HUES64 (cell line): ENCODE results near the gene RIMKLA.

Experiments
- H3K27ac ChIP-seq: 2 replicates; pipeline ENCODE4 v1.7.0; 2013; ENCODE audit warnings: low read depth, low read length, inconsistent platforms
- H3K27me3 ChIP-seq: 2 replicates; pipeline ENCODE4 v1.6.1; 2013; ENCODE audit warnings: mild to moderate bottlenecking, low read length; ENCODE audit not compliant: insufficient read depth
- H3K36me3 ChIP-seq: 2 replicates; pipeline ENCODE4 v1.6.1; 2013; ENCODE audit warnings: mild to moderate bottlenecking, low read length; ENCODE audit not compliant: insufficient read depth
- H3K4me1 ChIP-seq: 2 replicates; pipeline ENCODE4 v1.6.1; 2013; ENCODE audit warnings: mild to moderate bottlenecking, low read length, moderate library complexity; ENCODE audit not compliant: insufficient read depth
- H3K4me3 ChIP-seq: 2 replicates; pipeline ENCODE4 v1.5.1; 2013; ENCODE audit warnings: mild to moderate bottlenecking, low read length, moderate library complexity
- H3K9ac ChIP-seq: 2 replicates; pipeline ENCODE4 v1.6.1; 2013; ENCODE audit warnings: mild to moderate bottlenecking, low read depth, low read length
- H3K9me3 ChIP-seq: 2 replicates; pipeline ENCODE4 v1.6.1; 2013; ENCODE audit warnings: low read depth, low read length; ENCODE audit not compliant: insufficient read depth
- WGBS: fragments of 150-250, 120-280 bp; methylation state at CpG from one replicate; pipeline ENCODE4 v1.1.7; 2013; ENCODE audit warnings: missing lambda C conversion rate; 5-methylcytosine and 5-hydroxymethylcytosine counted together

RIMKLA gene

DNA sequence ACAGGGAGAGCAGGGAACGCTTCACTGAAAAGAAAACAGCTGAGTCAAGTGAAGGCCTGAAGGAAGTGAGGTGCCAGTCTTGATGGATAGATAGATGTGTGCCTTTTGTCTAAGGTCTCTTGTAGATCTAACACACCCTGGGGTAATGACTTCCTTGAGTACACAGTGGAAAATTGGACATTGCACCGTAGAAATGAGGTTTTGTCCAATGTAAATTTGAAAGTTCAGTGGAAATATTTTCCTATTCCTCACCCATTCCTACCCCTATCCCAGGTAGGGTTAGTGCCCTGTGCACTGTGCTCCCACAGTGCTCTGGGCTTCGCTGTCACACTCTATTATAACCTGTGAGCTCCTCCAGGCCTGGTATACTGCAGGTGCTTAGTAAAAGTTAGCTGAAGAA is 50.9 kb downstream of the RIMKLA start:
- Histone ChIP-seq H3K4me3 (no peak overlapping the region), H3K4me1 (peaks cover 7% of the 10 kb centered on the region), H3K9ac (no peak overlapping the region), H3K9me3 (no peaks in the 10 kb centered on the region), H3K27ac (no peak overlapping the region), H3K36me3 (no peaks in the 10 kb centered on the region), H3K27me3 (no peaks in the 10 kb centered on the region)
- WGBS: 96% methylated on average over 2 of the region's 3 CpGs

DNA sequence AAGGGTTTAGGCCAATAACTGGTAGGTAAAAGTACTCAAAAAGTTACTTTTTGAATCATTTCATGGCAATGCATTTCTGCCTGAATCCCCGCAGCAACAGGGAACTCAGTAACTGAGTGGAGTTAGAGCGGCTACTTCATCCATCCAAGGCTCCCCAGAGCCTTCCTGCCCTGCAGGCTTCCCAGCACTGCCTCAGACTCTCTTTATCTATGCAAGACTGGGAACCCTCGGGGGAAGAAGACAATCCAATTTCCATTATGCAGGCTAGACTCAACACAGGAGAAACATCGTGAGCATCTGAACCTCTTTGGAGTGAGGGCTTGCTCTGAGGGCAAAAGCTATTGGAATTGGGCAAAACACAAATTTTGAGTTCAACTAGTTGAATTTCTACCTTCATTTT is 52.1 kb downstream of the RIMKLA start:
- no peak overlapping the region for H3K27ac ChIP-seq
- H3K27me3 ChIP-seq: no peaks in the 10 kb centered on the region
- WGBS: 77% methylated on average over 4 of the region's 4 CpGs
- peaks cover 7% of the 10 kb centered on the region for H3K4me1 ChIP-seq
- no peak overlapping the region for H3K4me3 ChIP-seq
- H3K9me3 ChIP-seq: no peaks in the 10 kb centered on the region
- no peak overlapping the region for H3K9ac ChIP-seq
- no peaks in the 10 kb centered on the region for H3K36me3 ChIP-seq

DNA sequence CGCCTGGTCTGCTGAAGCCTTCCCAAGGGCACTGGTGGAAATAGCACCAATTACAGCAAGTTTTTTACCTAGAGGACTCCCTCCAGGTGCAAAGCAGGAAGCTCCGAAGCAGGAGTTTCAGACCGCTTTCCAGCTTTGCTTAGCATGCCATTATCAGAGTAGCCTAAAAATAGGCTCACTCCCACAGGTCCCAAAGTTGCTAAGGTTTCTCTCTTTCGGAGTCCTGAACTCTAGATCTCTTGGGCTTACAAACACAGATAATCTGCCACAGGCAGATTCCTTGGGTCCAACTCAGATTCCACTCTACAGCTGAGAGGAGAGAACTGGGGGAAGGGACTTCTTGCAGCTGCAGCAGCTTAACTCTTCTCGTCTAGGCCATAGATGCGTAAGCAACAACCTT is 52.8 kb downstream of the RIMKLA start:
- no peaks in the 10 kb centered on the region for H3K27me3 ChIP-seq
- 92% methylated on average over 6 of the region's 6 CpGs for WGBS

DNA sequence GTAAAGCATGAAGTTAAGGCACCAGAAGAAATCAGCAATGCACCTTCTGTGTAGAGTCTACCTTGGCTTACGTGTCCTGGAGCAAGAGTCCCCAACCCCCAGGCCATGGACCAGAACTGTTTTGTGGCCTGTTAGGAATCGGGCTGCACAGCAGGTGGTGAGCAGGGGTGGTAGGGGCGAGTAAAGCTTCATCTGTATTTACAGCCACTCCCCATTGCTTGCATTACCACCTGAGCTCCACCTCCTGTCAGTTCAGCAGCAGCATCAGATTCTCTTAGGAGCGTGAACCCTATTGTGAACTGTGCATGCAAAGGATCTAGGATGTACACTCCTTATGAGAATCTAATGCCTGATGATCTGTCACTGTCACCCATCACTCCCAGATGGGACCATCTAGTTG is 53.7 kb downstream of the RIMKLA start:
- H3K9me3 ChIP-seq: no peaks in the 10 kb centered on the region
- no peak overlapping the region for H3K9ac ChIP-seq
- no peak overlapping the region for H3K4me3 ChIP-seq
- no peaks in the 10 kb centered on the region for H3K27me3 ChIP-seq
- H3K4me1 ChIP-seq: peaks cover 7% of the 10 kb centered on the region
- H3K36me3 ChIP-seq: no peaks in the 10 kb centered on the region
- WGBS: 88% methylated on average over 4 of the region's 4 CpGs
- H3K27ac ChIP-seq: no peak overlapping the region

More for the DNA sequence above, 52.8 kb downstream of the RIMKLA start:
- Histone ChIP-seq H3K27ac (no peak overlapping the region), H3K36me3 (no peaks in the 10 kb centered on the region), H3K9me3 (no peaks in the 10 kb centered on the region), H3K4me1 (peaks cover 7% of the 10 kb centered on the region), H3K4me3 (no peak overlapping the region), H3K9ac (no peak overlapping the region)

DNA sequence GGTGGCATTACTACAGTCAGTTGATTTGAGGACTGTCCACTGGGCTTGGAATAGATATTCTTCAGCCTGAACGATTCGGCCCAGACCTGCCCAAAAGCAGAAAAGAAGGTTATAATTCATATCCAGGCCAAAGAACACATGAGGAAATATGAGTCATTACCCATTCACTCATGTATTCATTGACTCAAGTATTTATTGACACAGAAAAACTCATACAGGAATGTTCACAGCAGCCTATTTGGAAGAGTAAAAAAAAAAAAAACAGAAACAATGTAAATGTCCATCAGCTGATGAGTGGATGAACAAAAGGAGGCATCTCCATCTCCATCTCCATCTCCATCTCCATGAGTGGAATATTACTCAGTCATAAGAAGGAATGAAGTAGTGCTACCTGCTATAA is 59.3 kb downstream of the RIMKLA start:
- WGBS: 95% methylated on average over 2 of the region's 2 CpGs
- no peaks in the 10 kb centered on the region for H3K27me3 ChIP-seq
- no peaks in the 10 kb centered on the region for H3K36me3 ChIP-seq
- no peak overlapping the region for H3K9ac ChIP-seq
- H3K27ac ChIP-seq: no peak overlapping the region
- H3K4me1 ChIP-seq: no peaks in the 10 kb centered on the region
- H3K4me3 ChIP-seq: no peak overlapping the region
- no peaks in the 10 kb centered on the region for H3K9me3 ChIP-seq

DNA sequence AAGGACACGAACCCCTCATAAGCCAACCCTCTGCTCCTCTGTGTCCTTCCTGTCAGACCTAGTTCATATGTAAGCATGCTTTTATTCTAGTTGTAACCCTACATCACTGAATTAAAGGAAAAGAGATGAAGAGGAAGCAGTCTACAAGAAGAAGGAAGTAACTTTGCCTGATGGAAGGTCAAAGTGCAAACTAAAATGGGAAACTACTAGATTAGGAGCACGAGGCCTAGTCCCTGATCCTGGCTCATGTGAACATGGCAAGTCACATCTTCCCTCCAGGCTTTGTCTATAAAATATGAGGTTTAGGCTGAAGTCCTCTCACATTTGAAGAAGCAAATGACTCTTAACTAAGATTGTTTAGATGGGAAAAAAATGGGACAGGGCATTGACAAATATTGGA is 62.1 kb downstream of the RIMKLA start:
- H3K27me3 ChIP-seq: no peaks in the 10 kb centered on the region
- no peak overlapping the region for H3K4me3 ChIP-seq
- 75% methylated on average over 2 of the region's 2 CpGs for WGBS
- no peak overlapping the region for H3K9ac ChIP-seq
- H3K36me3 ChIP-seq: no peaks in the 10 kb centered on the region
- H3K27ac ChIP-seq: no peak overlapping the region
- H3K9me3 ChIP-seq: no peaks in the 10 kb centered on the region
- no peaks in the 10 kb centered on the region for H3K4me1 ChIP-seq

DNA sequence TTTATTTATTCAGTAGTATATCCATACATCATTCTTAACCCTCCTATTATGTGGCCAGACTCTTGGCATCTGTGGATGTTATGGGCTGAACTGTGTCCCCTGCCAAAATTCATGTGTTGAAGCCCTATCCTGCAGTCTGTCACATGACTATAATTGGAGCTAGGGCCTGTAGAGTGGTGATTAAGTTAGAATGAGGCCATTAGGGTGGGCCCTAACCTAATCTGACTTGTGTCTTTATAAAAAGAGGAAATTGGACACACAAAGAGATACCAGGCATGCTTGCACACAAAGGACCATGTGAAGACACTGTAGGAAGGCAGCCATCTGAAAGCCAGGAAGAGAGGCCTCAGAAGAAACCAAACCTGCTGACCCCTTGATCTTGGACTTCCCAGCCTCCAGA is 68.7 kb downstream of the RIMKLA start:
- no peaks in the 10 kb centered on the region for H3K4me1 ChIP-seq
- no peak overlapping the region for H3K9ac ChIP-seq
- H3K36me3 ChIP-seq: no peaks in the 10 kb centered on the region
- H3K27me3 ChIP-seq: no peaks in the 10 kb centered on the region
- H3K9me3 ChIP-seq: no peaks in the 10 kb centered on the region
- H3K27ac ChIP-seq: no peak overlapping the region
- H3K4me3 ChIP-seq: no peak overlapping the region

DNA sequence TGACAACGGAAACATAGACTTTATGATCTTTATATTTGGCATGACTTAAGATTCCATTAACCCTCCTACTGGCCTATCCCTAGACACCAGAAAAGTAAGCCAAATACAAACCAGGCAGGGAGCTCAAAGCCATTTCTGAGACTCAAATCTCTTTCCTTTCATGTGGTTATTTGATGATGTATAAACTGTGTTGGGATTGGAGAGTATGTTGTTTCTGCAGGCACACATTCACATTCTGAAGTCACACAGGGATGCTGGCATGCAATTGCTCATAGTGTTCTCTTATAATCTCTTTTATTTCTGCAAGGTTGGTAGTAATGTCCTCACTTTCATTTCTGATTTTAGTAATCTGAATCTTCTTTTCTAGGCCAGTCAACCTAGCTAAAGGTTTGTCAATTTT is 69.5 kb downstream of the RIMKLA start:
- WGBS: 87% methylated on average over 1 of the region's 1 CpG
- Histone ChIP-seq H3K4me3 (no peak overlapping the region), H3K27me3 (no peaks in the 10 kb centered on the region), H3K9me3 (no peaks in the 10 kb centered on the region), H3K36me3 (no peaks in the 10 kb centered on the region), H3K9ac (no peak overlapping the region), H3K4me1 (no peaks in the 10 kb centered on the region), H3K27ac (no peak overlapping the region)

DNA sequence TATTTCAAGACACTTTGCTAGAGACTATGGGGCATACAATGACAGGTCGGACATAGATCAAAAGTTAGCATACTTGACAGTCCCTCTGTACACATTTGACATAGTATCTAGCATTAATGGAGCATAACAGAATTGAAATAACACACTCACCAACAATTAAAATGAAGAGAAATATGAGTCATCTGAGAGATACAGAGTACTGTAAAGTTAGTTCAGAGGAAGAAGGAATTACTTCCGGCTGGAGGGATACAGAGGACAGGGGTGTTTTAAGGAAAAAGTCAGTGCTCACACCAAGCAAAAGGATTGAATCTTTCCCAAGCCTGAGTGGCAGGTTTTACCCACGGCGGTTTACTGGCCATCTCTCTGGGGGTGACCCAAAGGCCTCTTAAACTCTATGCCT is 72.8 kb downstream of the RIMKLA start:
- Histone ChIP-seq H3K27me3 (no peaks in the 10 kb centered on the region), H3K4me3 (no peak overlapping the region), H3K9ac (no peak overlapping the region), H3K27ac (no peak overlapping the region), H3K4me1 (peaks cover 7% of the 10 kb centered on the region; the same call in 1 of the 2 replicates), H3K9me3 (no peaks in the 10 kb centered on the region), H3K36me3 (peaks cover 6% of the 10 kb centered on the region)
- 92% methylated on average over 4 of the region's 4 CpGs for WGBS

DNA sequence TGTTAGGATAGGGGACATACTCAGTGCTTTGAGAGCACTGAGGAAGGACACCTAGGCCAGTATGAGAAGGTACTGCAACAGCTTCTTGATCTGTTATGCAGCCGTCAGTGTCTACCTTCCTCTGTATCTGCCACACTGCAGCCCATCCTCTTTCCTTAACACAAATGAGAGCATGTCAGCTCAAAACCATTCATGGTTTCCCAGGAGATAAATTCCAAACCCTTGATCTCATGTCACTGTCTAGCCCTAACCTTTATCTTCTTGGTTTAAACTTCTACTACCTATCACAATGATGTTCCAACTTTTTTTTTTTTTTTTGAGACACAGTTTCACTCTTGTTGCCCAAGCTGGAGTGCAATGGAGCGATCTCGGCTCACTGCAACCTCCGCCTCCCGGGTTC is 73.8 kb downstream of the RIMKLA start:
- H3K27ac ChIP-seq: no peak overlapping the region
- WGBS: 93% methylated on average over 5 of the region's 5 CpGs
- H3K4me3 ChIP-seq: no peak overlapping the region
- peaks cover 16% of the 10 kb centered on the region for H3K36me3 ChIP-seq
- no peaks in the 10 kb centered on the region for H3K27me3 ChIP-seq
- no peaks in the 10 kb centered on the region for H3K9me3 ChIP-seq
- peaks cover 7% of the 10 kb centered on the region; the same call in 1 of the 2 replicates for H3K4me1 ChIP-seq
- H3K9ac ChIP-seq: no peak overlapping the region

DNA sequence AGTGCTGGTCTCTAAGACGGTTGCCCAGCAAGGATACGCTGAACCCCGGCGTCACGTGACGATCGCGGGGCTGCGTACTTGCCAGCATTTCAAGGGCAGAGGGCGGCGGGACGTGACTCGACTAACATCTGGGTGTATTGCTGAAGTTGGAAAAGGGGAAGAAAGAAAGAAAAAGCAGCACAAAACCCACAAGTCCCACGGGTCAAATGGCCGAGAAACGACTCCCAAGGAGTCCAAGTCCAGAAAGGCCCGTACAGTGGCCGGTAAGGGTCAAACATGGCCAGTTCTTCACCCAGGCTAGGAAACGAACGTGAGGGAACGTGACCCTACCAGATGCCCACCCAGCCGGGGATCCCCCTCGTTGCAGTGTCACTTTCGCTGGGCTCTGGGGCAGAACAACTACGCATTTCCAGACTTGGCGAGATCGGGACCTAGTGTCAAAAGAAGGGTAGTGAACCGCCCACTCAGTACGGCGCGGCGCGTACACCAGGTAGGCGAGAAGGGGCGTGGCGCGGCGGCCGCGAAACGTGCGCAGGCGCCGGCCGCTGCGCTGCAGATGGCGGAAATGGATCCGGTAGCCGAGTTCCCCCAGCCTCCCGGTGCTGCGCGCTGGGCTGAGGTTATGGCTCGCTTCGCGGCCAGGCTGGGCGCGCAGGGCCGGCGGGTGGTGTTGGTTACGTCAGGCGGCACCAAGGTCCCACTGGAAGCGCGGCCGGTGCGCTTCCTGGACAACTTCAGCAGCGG is 75.6 kb downstream of the RIMKLA start, which contains the start of the genes PPCS and ZMYND12:
PPCS (plus strand) TSS at position 534 of the 744 bp plus-strand sequence; CDS start at position 557, 23 bp downstream.
ZMYND12 (minus strand) TSS at position 13 of the 744 bp plus-strand sequence. CDS start 25 bp downstream, outside the sequence.
- Histone ChIP-seq H3K9me3 (no peaks in the 10 kb centered on the region), H3K4me3 (peak within 1 kb of the TSS; percentile 74), H3K36me3 (peaks cover 31% of the 10 kb centered on the region), H3K27me3 (no peaks in the 10 kb centered on the region), H3K4me1 (peaks cover 7% of the 10 kb centered on the region; the same call in 1 of the 2 replicates), H3K27ac (peak within 1 kb of the TSS; percentile 87), H3K9ac (peak within 1 kb of the TSS; percentile 89)
- WGBS: under 1% methylated on average over 66 of the region's 66 CpGs
